Measurements from ENCODE around the gene GPSM1. TPM values are rescaled to one million over a fixed set of nuclear protein-coding genes. Genes with fewer than 3 reads are reported as not detected.

The GPSM1 gene
- total RNA-seq, 1 donor from 2014 or later: 19.2 TPM

- intact Hi-C loops (cut with DNase I): no loop called here
- DNase-seq: no peak
- peaks cover 27% of the 10 kb centered on the region for H3K27me3 ChIP-seq (ENCODE audit: low read depth)
These were observed 19.2 kb upstream of the GPSM1 start for GRCh38 chr9:136308006-136308701.

GRCh38 chr9:136308702-136309053, 18.7 kb upstream of the GPSM1 start:
- TF ChIP-seq CTCF (IDR thresholded peaks at IDR 0.05): no peak
- ATAC-seq (no peak), DNase-seq (no peak)
- intact Hi-C loops (cut with DNase I): no loop called here
- Histone ChIP-seq H3K27ac (no peak overlapping the region), H3K4me3 (no peak overlapping the region), H3K27me3 (ENCODE audit: low read depth) (peaks cover 27% of the 10 kb centered on the region), H3K4me1 (no peaks in the 10 kb centered on the region), H3K36me3 (no peaks in the 10 kb centered on the region), H3K9me3 (no peaks in the 10 kb centered on the region)

More at GRCh38 chr9:136308006-136308701, 19.2 kb upstream of the GPSM1 start:
- Histone ChIP-seq H3K9me3 (no peaks in the 10 kb centered on the region), H3K4me3 (no peak overlapping the region), H3K27ac (no peak overlapping the region), H3K4me1 (no peaks in the 10 kb centered on the region), H3K36me3 (no peaks in the 10 kb centered on the region)
- no peak for ATAC-seq
- TF ChIP-seq CTCF (IDR thresholded peaks at IDR 0.05): no peak

- no peak for TF ChIP-seq CTCF (IDR thresholded peaks at IDR 0.05)
- intact Hi-C loops (cut with DNase I): no loop called here
- H3K36me3 ChIP-seq: no peaks in the 10 kb centered on the region
- H3K27ac ChIP-seq: no peak overlapping the region
- H3K4me3 ChIP-seq: no peak overlapping the region
- H3K9me3 ChIP-seq: no peaks in the 10 kb centered on the region
- DNase-seq (no peak), ATAC-seq (no peak)
- peaks cover 27% of the 10 kb centered on the region for H3K27me3 ChIP-seq (ENCODE audit: low read depth)
- no peaks in the 10 kb centered on the region for H3K4me1 ChIP-seq
These were observed 18.1 kb upstream of the GPSM1 start for GRCh38 chr9:136309101-136309801.

GRCh38 chr9:136309806-136310220, 17.5 kb upstream of the GPSM1 start:
- DNase-seq (no peak), ATAC-seq (no peak)
- H3K36me3 ChIP-seq: no peaks in the 10 kb centered on the region
- no peak for TF ChIP-seq CTCF (IDR thresholded peaks at IDR 0.05)
- no peak overlapping the region for H3K4me3 ChIP-seq
- intact Hi-C loops (cut with DNase I): no loop called here
- peaks cover 26% of the 10 kb centered on the region for H3K27me3 ChIP-seq (ENCODE audit: low read depth)
- H3K4me1 ChIP-seq: no peaks in the 10 kb centered on the region
- H3K9me3 ChIP-seq: peaks cover 4% of the 10 kb centered on the region
- H3K27ac ChIP-seq: no peak overlapping the region

- H3K4me3 ChIP-seq: no peak overlapping the region
- no peaks in the 10 kb centered on the region for H3K36me3 ChIP-seq
- H3K4me1 ChIP-seq: no peaks in the 10 kb centered on the region
- H3K27me3 ChIP-seq (ENCODE audit: low read depth): peaks cover 20% of the 10 kb centered on the region
- no peak for TF ChIP-seq CTCF (IDR thresholded peaks at IDR 0.05)
- H3K27ac ChIP-seq: no peak overlapping the region
- ATAC-seq (no peak), DNase-seq (no peak)
- H3K9me3 ChIP-seq: peaks cover 8% of the 10 kb centered on the region
- intact Hi-C loops (cut with DNase I): no loop called here
These were observed 16.9 kb upstream of the GPSM1 start for GRCh38 chr9:136310273-136311030.

All from lower lobe of right lung (tissue), 2 donors.